Activated CD8-positive, alpha-beta memory T cell treated with anti-CD3 and anti-CD28 coated beads, Interleukin-2, amount 50 U/mL, for 1 hour (primary cell): ENCODE results near the gene IFI35.
"Not testable (repeated sequence)": the region's sequence is repeated elsewhere in the genome, so short reads cannot be mapped to it uniquely, and the experiment has no call there.

ENCODE experiments used
- DNase-seq: peaks from one replicate; pipeline ENCODE4 v3.0.0-alpha.2; 2020; ENCODE audit errors: extremely low read depth

The IFI35 gene

DNA sequence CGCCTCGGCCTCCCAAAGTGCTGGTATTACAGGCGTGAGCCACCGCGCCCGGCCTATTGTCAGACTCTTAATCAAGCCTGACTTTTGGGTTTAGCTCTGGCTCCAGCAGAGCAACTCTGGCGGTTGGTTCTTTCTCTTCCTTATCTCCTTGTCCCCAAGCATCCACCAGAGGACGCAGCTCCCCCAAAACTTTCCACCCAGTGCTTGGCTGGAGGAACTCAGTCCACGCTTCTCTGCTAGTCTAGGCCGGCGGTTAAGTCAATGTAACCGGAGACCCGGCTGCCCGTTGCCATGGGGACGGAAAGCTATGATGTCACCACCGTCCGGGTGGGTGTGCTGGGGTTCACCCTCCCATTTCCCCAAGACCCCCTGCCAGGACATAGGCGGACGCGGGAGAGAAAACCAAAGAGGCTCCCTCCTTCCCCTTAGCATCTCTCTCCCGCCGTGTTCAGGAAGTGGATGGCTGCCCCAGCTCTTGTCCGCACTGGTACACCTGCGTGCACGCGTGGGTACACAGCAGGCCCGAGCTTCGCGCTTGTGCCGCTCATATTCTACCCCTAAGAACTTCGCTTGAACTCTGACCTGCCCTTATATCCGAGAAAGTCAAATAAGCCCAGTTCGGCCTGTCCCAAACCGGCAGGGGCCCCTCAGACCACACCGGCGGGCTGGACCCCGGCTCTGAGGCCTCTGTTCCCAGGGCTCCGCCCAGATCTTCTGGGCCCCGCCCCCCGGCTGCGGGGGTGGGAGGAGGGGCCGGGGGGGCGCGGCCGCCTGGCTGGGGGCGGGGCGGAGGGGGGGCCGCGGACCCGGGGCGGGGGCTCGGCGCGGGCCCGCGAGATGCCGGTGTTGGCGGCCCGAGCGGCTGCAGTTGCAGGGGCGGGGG lies 18.1 kb downstream of the IFI35 start, which contains the start of gene RND2:
RND2 (plus strand) TSS at position 825 of the 883 bp plus-strand sequence. CDS start 117 bp downstream, outside the sequence.
- peak; percentile 62 for DNase-seq

DNA sequence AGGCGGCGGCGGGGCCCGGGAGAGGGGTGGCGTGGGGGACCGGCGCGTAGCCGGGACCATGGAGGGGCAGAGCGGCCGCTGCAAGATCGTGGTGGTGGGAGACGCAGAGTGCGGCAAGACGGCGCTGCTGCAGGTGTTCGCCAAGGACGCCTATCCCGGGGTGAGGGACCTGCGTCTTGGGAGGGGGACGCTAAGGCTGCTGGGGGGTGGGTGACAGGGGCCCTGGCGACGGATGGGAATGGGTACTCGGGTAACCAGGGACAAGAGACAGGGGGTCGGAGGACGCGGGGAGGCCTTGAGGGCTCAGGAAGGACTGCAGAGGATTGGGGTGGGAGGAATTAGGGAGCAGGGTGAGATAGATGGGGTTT lies 18.7 kb downstream of the IFI35 start:
- DNase-seq: no peak

DNA sequence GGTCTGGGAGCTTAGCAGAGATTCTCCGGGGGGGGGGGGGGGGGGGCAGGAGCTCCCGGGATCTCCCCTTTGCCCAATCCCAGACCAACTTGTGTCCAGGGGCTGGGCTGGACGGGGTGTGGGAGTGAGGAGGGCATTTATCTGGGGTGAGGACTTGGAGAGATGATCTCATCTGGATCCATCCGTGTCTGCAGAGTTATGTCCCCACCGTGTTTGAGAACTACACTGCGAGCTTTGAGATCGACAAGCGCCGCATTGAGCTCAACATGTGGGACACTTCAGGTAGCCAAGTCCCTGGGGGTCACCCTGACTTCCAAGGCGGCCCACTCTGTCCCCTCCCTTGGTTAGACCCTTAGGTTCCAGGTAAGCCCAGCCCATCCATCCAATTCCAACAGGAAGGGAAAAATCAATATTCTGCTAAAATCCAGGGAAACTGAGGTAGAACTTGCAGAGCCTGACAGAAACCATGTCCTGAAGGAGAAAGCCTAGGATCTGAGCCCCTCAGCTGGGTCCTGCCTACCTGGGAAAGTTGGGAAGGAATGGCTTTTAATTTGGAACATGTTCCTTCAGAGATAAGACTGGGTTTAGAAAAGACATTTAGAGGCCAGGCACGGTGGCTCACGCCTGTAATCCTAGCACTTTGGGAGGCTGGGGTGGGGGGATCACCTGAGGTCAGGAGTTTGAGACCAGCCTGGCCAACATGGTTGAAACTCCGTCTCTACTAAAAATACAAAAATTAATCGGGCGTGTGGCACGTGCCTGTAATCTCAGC lies 19.4 kb downstream of the IFI35 start:
- DNase-seq: no peak

DNA sequence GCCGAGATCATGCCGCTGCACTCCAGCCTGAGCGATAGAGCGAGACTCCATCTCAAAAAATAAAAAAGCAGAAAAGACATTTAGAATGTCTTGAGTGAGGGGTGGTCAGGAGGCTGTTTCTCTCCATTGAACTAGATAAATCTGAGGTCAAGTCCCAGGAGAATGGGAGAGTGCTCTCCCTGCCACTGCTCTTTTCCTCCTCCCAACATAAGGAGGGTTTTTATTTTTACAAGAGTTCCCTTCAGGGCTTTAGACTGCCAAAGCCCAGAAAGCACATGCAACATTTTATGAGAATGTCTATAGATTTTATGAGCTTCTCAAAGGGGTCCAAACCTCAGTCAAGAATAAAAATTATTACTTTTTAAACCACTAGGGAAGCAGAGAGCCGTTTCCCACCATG lies 20.0 kb downstream of the IFI35 start:
- no peak for DNase-seq

DNA sequence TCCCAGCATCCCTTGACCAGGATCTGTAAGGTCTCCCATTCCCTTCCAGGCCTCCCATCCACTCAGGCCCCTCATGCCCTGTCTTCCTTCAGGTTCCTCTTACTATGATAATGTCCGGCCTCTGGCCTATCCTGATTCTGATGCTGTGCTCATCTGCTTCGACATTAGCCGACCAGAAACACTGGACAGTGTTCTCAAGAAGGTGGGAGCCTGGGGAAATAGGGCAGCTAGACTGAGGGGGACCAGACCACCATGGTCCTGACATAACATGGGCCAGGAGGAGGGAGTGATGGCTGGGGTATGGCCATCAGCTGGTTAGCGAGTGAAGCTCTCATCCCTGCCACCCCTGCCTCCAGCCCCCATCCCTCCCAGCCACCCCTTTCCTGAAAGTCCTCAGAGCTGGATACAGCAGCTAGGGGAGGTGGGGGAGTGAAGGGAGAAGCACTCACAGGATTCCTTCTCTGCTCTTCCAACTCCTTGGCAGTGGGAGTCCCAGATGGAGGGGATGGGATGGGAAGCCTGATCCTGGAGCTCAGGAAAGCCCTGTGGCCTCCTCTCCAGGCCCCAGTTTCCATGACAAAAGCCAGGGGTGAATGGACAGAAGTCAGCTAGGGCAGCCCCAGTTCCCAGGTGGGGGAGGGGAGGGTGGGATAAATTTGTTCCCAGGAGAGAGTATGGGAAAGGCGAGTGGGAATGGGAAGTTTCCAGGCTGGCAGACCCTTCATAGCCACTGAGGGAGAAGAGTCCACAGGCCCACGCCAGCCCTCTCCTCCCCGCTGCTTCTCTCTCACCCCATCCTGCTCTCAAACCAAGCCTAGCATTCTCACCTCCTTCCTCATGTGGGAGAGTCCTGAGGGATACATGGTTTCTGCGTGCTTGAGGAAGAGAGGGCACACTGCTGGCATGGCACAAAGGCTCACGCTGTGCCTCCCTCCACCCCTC lies 20.8 kb downstream of the IFI35 start:
- DNase-seq: no peak

DNA sequence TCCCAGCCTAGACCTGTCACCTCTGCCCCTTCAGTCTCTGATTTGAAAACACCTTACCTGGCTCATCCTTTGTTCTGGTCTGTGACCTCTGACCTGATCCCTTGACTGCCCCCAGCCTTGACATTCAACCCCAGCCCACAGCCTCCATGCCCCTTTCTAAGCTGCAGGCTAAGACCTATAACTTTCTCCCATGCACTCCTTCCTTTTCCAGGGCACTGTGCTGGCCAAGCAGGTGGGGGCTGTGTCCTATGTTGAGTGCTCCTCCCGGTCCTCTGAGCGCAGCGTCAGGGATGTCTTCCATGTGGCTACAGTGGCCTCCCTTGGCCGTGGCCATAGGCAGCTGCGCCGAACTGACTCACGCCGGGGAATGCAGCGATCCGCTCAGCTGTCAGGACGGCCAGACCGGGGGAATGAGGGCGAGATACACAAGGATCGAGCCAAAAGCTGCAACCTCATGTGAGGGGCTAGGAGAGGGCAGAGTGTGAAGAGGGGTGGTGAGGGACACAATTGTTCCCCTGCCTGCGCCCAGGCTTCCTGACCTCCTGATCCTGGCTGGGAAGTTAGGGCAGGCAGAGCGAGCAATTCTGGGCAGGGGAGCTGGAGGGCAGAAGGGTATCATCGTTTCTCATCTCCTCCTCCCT lies 21.8 kb downstream of the IFI35 start:
- DNase-seq: no peak

DNA sequence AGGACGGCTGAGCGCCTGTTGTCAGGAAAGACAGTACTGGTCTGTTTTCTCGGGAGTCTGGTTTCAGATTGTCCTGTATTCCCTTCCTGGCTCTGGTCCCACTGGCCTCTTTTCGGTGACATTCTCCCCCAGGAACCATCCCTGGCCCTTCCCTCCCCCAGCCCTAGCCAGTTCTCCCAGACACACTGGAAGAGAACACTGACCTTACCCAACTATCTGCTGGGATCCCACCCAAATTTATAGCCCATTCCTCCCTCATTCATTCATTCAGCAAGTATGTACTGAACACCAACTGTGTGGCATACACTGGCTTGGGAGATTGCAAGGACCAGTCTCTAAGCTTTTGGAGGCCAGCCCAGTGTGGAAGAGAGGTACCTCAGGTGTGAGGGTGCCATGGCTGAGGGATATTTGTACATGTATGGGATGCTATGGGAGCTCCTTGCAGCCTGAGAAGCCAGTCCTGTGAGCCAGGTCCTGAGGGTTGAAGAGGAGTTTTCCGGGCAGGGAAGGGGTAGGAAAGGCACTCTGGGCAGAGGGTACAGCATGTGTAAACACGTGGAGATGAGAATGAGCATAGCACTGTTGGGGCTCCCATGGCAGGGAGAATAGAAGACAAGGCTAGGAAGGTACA lies 23.7 kb downstream of the IFI35 start:
- DNase-seq: no peak

DNA sequence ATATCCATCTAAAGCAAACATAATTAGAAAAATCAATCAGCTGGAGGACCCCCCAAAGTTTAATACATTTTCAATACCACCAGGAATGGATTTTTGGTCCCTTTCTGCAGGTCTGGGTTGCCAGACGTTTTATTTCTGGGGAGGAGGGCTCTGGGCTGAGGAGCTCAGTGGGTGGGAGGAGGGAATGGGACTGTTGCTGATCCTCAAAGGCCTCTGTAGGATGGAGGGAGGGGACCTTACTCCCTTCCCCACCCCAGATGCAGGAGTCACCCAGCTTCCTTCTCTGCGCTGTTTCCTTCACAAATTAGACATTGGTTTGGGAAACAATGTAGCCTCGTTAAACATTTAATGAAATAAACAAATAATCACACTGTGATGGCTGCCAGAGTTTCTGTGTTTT lies 25.1 kb downstream of the IFI35 start:
- no peak for DNase-seq

DNA sequence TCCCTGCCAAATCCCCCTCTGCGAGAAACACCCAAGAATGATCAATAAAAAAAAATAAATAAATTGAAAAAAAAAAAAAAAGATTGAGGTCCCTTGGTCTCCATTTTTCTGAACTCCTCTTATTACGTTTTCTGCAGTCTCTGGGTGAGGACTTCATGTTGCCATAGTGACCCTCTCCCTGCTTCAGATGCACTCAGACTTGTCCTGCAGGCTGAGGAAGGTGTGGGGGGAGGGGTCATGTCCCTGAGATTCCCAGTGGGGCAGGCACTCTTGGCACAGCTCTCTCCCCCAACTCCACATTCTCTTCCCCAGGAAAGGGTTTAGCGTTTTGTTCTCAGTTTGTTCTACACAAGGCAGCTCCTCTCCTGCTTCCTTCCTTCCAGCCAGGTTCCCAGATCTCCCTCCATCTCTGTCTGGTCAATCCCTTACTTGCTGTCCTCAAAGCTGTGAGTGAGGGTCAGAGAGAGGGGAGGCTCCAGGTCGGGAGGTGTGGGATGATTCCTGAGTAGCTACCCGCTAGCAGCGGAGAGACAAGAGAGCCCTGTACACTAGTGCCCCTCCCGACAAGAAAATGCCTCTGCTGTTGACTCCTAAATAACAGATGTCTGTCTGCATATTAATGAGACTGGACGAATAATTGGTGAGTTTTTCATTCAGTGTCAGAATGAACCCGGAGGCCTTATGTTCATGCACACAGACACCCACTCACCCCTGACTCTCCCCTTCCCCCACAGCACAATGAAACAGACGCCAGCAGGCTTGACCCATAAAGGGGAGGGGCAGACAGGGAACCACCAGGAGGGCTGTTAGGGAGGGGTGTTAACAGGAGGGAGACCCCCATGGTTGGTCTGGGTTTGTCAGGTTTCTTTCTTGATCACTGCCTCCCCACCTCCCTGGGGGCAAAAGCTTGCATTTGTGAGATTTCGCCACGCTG lies 27.6 kb downstream of the IFI35 start:
- DNase-seq: no peak

DNA sequence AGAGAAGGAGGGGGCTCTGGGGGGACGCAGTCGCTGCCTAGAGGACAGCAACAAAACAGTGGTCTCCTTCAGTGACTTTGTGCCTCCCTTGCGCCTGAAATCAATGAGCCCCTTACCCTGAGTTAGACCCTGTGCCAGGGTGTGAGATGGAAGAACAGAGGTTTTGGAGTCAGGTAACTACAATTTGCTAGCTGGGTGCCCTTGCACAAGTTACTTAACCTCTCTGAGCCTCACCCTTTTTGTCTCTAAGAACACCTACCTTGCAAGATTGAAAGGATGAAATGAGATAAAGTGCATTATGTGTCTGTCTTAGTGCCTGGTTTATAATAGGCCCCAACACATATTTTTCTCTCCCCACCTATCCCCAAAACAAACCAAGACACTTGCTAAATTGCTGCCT lies 28.3 kb downstream of the IFI35 start:
- no peak for DNase-seq

DNA sequence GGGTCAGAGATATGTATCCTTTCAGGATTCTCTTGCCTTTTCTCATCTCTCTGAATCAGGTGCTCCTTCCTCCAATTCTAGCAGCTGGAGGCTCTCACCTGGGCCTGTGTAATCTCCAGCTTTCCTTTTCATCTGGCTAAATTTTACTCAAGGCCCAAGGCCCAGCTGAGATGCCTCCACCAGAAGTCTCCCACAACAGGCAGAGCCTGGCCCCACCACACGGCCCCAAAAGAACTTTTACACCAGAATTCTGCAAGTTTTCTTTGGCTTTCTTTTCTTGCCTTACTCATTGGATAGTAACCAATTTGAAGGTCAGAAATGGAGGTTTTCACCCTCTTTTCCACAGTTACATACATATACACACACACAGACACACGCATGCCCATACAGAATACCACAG lies 33.1 kb downstream of the IFI35 start:
- no peak for DNase-seq

DNA sequence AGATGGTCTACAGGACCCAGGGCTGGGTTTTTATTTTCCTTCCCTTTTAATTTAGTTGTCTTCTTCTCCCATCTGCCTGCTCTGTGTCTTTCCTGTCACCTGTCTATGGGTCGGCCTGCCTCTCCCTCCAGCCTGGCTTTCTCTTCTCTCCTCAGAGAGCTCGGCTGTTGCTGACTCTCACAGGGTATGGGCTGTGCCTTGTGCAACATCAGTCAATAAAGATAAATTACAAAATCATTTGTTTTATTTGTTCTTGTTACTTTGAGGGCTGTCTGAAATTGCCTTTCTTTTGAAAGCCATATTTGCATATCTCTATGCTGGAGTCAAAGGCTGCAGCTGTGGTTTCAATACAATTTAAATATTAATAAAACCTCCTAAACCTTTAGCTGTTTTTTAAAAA lies 34.1 kb downstream of the IFI35 start:
- no peak for DNase-seq

DNA sequence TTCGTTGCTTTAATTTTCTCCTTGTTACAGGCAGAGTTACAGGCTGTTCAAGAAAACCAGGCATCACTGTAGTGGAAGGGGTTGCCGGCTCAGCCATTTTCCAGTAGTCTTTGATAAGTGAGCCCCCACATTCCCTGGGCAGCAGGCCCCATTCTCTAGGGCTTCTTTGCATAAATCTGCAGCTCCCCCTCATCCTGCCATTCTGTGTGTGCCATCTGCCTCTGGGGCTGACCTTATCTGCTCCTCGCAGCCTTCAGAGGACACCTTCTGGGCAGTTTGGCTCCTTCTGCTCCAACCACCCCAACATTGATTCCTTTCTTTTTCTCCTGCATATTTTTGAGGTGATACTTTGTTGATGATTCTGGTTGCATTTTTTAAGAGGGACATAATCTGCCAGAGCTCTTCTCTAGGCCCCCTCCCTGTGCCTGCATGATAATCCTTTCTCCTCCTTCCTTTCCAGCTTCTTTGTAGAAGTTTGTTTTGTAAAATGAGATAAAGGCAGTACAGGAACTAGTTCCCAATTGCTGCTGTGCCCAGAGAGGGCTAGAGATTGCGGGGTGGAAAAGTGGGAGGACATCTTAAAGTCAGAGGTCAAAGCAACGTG lies 35.5 kb downstream of the IFI35 start:
- no peak for DNase-seq

DNA sequence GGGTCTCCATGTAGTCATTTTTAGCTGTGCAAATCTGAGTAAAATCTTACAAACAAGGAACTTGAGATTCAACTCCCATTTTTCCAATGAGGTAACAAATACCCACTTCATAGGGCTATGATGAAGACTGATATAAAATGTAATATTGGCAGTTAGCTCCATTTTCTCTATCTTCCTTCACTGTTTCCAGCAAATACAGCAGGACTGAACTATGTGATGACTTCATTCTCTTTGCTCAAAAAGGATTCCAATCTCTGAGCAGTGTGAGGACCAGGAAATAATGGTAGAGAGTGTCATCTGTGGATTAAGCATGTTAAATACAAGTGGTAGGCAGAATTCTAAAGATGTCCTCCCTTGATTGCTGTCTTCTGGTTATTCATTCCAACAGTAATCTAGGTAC lies 36.7 kb downstream of the IFI35 start:
- DNase-seq: no peak

DNA sequence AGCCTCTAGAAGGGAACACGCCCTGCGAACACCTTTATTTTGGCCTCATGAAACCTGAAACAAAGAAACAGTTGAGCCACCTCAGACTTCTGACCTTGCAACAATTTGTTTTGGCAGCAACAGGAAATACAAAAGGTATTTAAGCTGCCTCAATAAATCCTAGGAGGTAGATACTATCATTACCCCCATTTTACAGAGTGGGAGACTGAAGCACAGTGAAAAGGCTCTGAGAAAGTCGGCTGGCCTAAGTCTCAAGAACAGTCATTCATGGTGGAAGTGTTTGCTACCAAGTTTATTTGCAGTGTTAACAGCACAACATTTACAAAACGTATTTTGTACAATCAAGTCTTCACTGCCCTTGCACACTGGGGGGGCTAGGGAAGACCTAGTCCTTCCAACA lies 37.4 kb downstream of the IFI35 start:
- no peak for DNase-seq

DNA sequence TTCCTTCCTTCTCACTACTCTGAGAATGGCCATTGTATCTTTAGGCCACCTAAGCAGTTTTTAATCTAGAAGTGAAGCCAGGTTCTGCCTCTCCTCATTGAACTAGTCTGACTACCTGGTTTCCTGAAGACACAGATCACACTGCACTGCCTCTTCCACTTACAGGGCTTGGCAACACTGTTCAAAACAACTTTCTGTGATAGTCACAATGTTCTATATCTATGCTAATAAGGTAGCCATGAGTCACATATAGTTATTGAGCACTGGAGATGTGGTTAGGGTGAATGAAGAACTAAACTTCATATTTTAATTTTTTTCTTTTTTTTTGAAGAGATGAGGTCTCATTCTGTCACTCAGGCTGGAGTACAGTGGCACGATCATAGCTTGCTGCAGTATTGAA lies 45.4 kb downstream of the IFI35 start:
- no peak for DNase-seq

DNA sequence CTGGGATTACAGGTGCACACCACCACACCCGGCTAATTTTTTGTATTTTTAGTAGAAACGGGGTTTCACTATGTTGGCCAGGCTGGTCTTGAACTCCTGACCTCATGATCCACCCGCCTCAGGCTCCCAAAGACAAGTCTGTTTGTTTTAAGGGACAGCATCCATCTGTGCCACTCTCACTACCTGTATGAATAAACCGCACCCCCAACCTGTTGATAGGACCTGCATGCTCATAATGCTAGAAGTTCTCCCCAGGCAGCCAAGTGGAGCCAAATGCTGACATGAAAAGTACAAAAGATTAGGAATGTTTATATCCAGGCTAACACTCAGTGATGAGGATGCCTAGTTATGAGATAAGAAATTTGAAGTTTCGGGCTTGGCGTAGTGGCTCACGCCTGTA lies 46.4 kb downstream of the IFI35 start:
- DNase-seq: not testable (repeated sequence)

DNA sequence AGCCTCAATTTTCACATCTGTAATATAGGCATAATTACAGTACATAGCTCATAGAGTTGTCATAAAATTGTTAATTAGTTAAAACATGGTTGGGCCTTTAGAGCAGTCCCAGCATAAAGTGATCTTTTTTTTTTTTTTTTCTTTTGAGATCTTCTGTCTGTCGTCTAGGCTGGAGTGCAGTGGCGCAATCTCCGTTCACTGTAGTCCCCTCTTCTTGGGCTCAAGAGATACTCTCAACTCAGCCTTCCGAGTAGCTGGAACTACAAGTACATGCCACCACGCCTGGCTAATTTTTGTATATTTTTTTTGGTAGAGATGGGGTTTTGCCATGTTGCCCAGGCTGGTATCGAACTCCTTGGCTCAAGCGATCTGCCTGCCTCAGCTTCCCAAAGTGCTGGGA lies 49.5 kb downstream of the IFI35 start:
- DNase-seq: no peak

DNA sequence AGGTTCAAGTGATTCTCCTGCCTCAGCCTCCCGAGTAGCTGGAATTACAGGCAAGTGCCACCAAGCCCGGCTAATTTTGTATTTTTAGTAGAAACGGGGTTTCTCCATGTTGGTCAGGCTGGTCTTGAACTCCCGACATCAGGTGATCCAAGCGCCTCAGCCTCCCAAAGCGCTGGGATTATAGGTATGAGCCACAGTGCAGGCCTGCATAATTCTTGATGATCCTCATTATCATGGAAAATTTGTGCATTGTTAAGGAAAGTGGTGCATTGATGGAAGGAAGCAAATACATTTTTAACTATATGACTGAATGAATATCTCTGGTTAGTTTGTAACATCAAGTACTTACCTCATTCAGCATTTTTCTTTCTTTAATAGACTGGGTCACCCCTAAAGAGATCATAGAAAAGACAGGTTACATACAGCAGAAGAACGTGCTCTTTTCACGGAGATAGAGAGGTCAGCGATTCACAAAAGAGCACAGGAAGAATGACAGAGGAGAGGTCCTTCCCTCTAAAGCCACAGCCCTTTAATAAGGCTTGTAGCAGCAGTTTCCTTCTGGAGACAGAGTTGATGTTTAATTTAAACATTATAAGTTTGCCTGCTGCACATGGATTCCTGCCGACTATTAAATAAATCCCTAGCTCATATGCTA lies 56.5 kb downstream of the IFI35 start:
- no peak for DNase-seq
